HEK293 (cell line): ENCODE data around the gene ITSN1.

Experiments
- CTCF ChIA-PET: fragments of 350-600 bp; formaldehyde crosslinking; extraction: SDS; loops from one replicate; lab custom pipeline; 2021; ENCODE audit warnings: antibody characterized with exemption; lab: Yijun Ruan, JAX
- POLR2A ChIA-PET: fragments of 300-600 bp; formaldehyde crosslinking; extraction: SDS; loops from one replicate; lab custom pipeline; 2020; ENCODE audit warnings: antibody characterized with exemption, inconsistent platforms; lab: Yijun Ruan, JAX
- H3K27ac ChIP-seq: fragments of 200-500 bp; sonication (Bioruptor generic); 2 replicates; pipeline ENCODE4 v1.5.1; 2014; ENCODE audit warnings: low read depth, low read length, control low read depth, inconsistent platforms; ENCODE audit errors: extremely low read depth
- H3K36me3 ChIP-seq, 2 experiments: fragments of 200-500 bp in 1 of 2; sonication (Bioruptor generic) in 1 of 2; 1 replicate in 1 of 2; 2 replicates in 1 of 2; pipeline ENCODE4 v1.5.1; 2014 to 2017; ENCODE audit warnings: inconsistent platforms in 2 of 2, low read length in 2 of 2; ENCODE audit not compliant: control insufficient read depth in 2 of 2, insufficient read depth in 1 of 2
- H3K4me1 ChIP-seq: fragments of 200-500 bp; sonication (Bioruptor generic); 2 replicates; pipeline ENCODE4 v1.5.1; 2014; ENCODE audit warnings: mild to moderate bottlenecking, low read length, inconsistent platforms; ENCODE audit not compliant: control insufficient read depth, insufficient read depth
- H3K4me3 ChIP-seq: 2 replicates; pipeline ENCODE4 v1.5.1; 2011; ENCODE audit warnings: low read depth, mild to moderate bottlenecking, control low read depth, low read length, moderate library complexity
- H3K9me3 ChIP-seq: fragments of 200-500 bp; sonication (Bioruptor generic); 2 replicates; pipeline ENCODE4 v1.5.1; 2014; ENCODE audit warnings: low read depth, low read length, inconsistent platforms; ENCODE audit not compliant: control insufficient read depth, insufficient read depth
- EGR2 ChIP-seq: fragments of 450-650 bp; formaldehyde crosslinking; IDR thresholded peaks from 2 replicates; pipeline ENCODE4 v1.5.1; 2016; ENCODE audit warnings: low read depth, missing biosample characterization, missing genetic modification characterization
- KLF8 ChIP-seq: fragments of 450-650 bp; formaldehyde crosslinking; IDR thresholded peaks from 2 replicates; pipeline ENCODE4 v1.5.1; 2016; ENCODE audit warnings: missing biosample characterization, missing genetic modification characterization
- SP3 ChIP-seq: fragments of 450-650 bp; formaldehyde crosslinking; IDR thresholded peaks from 2 replicates; pipeline ENCODE4 v1.5.1; 2016; ENCODE audit warnings: missing biosample characterization, missing genetic modification characterization
- ZBTB20 ChIP-seq: fragments of 450-650 bp; formaldehyde crosslinking; IDR thresholded peaks from 2 replicates; pipeline ENCODE4 v1.5.1; 2016; ENCODE audit warnings: missing biosample characterization, missing genetic modification characterization
- ZNF140 ChIP-seq: fragments of 450-650 bp; formaldehyde crosslinking; IDR thresholded peaks from 2 replicates; pipeline ENCODE4 v1.5.1; 2016; ENCODE audit warnings: missing biosample characterization, missing genetic modification characterization
- ZNF404 ChIP-seq: fragments of 450-650 bp; formaldehyde crosslinking; IDR thresholded peaks from 2 replicates; pipeline ENCODE4 v1.5.1; 2017; ENCODE audit warnings: missing biosample characterization, missing genetic modification characterization
- TF ChIP-seq, protein P1 (sequence below): fragments of 450-650 bp; formaldehyde crosslinking; conservative IDR thresholded peaks from 2 replicates; pipeline ENCODE4 v1.5.1; 2016; ENCODE audit warnings: low read depth, missing biosample characterization, missing genetic modification characterization
- TF ChIP-seq, protein P2 (sequence below): fragments of 450-650 bp; formaldehyde crosslinking; IDR thresholded peaks from 2 replicates; pipeline ENCODE4 v1.5.1; 2016; ENCODE audit warnings: missing biosample characterization, missing genetic modification characterization
- TF ChIP-seq, protein P3 (sequence below): fragments of 450-650 bp; IDR thresholded peaks from 2 replicates; pipeline ENCODE4 v1.5.1; 2018; ENCODE audit warnings: missing biosample characterization, missing genetic modification characterization
- TF ChIP-seq, protein P4 (sequence below): fragments of 450-650 bp; formaldehyde crosslinking; IDR thresholded peaks from 2 replicates; pipeline ENCODE4 v1.5.1; 2016; ENCODE audit warnings: missing biosample characterization, missing genetic modification characterization
- TF ChIP-seq, protein P5 (sequence below): fragments of 450-650 bp; formaldehyde crosslinking; conservative IDR thresholded peaks from 2 replicates; pipeline ENCODE4 v1.5.1; 2016; ENCODE audit warnings: low read depth, missing biosample characterization, missing genetic modification characterization
- TF ChIP-seq, protein P6 (sequence below): fragments of 450-650 bp; formaldehyde crosslinking; IDR thresholded peaks from 2 replicates; pipeline ENCODE4 v1.5.1; 2016; ENCODE audit warnings: missing biosample characterization, missing genetic modification characterization

The ITSN1 gene

DNA sequence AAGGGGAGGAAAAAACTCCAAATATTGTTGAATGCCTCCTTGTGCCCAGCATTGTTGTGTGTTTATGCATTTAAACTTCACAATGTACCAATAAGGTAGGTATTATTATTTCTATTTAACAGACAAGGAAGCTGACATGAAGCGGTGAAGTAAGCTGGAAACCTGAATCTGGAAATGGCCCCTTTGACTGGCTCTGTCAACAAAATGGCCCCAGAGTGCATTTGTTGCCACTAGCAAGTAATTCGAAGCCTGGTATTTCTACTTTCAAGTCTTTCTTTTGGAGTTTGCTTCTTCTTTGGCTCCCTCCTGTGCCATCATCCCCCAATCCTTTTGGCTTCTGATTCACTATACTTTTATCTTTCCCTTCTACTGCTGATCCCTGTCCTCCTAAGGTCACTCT lies 23.9 kb upstream of the ITSN1 start:
- peaks cover 44 to 45% of the 10 kb centered on the region in 2 experiments for H3K36me3 ChIP-seq
- POLR2A ChIA-PET, result no interaction called here
- no peak overlapping the region for H3K4me3 ChIP-seq
- CTCF ChIA-PET, result interaction anchor here (0.9 to 1.1 kb wide), 2 partner anchors 12 to 13 kb away, joined by 3 to 4 read pairs; no protein-coding TSS in a partner anchor
- H3K27ac ChIP-seq, result no peak overlapping the region
- no peak for TF ChIP-seq KLF8
- TF ChIP-seq ZNF140 (tag by site-specific recombination), result no peak
- TF ChIP-seq EGR2 (tag by site-specific recombination), result no peak
- TF ChIP-seq, protein P1, sequence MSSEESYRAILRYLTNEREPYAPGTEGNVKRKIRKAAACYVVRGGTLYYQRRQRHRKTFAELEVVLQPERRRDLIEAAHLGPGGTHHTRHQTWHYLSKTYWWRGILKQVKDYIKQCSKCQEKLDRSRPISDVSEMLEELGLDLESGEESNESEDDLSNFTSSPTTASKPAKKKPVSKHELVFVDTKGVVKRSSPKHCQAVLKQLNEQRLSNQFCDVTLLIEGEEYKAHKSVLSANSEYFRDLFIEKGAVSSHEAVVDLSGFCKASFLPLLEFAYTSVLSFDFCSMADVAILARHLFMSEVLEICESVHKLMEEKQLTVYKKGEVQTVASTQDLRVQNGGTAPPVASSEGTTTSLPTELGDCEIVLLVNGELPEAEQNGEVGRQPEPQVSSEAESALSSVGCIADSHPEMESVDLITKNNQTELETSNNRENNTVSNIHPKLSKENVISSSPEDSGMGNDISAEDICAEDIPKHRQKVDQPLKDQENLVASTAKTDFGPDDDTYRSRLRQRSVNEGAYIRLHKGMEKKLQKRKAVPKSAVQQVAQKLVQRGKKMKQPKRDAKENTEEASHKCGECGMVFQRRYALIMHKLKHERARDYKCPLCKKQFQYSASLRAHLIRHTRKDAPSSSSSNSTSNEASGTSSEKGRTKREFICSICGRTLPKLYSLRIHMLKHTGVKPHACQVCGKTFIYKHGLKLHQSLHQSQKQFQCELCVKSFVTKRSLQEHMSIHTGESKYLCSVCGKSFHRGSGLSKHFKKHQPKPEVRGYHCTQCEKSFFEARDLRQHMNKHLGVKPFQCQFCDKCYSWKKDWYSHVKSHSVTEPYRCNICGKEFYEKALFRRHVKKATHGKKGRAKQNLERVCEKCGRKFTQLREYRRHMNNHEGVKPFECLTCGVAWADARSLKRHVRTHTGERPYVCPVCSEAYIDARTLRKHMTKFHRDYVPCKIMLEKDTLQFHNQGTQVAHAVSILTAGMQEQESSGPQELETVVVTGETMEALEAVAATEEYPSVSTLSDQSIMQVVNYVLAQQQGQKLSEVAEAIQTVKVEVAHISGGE (tag by site-specific recombination), result no peak
- TF ChIP-seq SP3 (tag by site-specific recombination), result no peak
- TF ChIP-seq, protein P2, sequence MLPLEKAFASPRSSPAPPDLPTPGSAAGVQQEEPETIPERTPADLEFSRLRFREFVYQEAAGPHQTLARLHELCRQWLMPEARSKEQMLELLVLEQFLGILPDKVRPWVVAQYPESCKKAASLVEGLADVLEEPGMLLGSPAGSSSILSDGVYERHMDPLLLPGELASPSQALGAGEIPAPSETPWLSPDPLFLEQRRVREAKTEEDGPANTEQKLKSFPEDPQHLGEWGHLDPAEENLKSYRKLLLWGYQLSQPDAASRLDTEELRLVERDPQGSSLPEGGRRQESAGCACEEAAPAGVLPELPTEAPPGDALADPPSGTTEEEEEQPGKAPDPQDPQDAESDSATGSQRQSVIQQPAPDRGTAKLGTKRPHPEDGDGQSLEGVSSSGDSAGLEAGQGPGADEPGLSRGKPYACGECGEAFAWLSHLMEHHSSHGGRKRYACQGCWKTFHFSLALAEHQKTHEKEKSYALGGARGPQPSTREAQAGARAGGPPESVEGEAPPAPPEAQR, result no peak
- TF ChIP-seq, protein P3, sequence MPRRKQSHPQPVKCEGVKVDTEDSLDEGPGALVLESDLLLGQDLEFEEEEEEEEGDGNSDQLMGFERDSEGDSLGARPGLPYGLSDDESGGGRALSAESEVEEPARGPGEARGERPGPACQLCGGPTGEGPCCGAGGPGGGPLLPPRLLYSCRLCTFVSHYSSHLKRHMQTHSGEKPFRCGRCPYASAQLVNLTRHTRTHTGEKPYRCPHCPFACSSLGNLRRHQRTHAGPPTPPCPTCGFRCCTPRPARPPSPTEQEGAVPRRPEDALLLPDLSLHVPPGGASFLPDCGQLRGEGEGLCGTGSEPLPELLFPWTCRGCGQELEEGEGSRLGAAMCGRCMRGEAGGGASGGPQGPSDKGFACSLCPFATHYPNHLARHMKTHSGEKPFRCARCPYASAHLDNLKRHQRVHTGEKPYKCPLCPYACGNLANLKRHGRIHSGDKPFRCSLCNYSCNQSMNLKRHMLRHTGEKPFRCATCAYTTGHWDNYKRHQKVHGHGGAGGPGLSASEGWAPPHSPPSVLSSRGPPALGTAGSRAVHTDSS (tag by site-specific recombination), result no peak
- no peak for TF ChIP-seq ZBTB20
- TF ChIP-seq, protein P4, sequence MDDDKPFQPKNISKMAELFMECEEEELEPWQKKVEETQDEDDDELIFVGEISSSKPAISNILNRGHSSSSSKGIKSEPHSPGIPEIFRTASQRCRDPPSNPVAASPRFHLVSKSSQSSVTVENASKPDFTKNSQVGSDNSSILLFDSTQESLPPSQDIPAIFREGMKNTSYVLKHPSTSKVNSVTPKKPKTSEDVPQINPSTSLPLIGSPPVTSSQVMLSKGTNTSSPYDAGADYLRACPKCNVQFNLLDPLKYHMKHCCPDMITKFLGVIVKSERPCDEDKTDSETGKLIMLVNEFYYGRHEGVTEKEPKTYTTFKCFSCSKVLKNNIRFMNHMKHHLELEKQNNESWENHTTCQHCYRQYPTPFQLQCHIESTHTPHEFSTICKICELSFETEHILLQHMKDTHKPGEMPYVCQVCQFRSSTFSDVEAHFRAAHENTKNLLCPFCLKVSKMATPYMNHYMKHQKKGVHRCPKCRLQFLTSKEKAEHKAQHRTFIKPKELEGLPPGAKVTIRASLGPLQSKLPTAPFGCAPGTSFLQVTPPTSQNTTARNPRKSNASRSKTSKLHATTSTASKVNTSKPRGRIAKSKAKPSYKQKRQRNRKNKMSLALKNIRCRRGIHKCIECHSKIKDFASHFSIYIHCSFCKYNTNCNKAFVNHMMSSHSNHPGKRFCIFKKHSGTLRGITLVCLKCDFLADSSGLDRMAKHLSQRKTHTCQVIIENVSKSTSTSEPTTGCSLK, result no peak
- TF ChIP-seq, protein P5, sequence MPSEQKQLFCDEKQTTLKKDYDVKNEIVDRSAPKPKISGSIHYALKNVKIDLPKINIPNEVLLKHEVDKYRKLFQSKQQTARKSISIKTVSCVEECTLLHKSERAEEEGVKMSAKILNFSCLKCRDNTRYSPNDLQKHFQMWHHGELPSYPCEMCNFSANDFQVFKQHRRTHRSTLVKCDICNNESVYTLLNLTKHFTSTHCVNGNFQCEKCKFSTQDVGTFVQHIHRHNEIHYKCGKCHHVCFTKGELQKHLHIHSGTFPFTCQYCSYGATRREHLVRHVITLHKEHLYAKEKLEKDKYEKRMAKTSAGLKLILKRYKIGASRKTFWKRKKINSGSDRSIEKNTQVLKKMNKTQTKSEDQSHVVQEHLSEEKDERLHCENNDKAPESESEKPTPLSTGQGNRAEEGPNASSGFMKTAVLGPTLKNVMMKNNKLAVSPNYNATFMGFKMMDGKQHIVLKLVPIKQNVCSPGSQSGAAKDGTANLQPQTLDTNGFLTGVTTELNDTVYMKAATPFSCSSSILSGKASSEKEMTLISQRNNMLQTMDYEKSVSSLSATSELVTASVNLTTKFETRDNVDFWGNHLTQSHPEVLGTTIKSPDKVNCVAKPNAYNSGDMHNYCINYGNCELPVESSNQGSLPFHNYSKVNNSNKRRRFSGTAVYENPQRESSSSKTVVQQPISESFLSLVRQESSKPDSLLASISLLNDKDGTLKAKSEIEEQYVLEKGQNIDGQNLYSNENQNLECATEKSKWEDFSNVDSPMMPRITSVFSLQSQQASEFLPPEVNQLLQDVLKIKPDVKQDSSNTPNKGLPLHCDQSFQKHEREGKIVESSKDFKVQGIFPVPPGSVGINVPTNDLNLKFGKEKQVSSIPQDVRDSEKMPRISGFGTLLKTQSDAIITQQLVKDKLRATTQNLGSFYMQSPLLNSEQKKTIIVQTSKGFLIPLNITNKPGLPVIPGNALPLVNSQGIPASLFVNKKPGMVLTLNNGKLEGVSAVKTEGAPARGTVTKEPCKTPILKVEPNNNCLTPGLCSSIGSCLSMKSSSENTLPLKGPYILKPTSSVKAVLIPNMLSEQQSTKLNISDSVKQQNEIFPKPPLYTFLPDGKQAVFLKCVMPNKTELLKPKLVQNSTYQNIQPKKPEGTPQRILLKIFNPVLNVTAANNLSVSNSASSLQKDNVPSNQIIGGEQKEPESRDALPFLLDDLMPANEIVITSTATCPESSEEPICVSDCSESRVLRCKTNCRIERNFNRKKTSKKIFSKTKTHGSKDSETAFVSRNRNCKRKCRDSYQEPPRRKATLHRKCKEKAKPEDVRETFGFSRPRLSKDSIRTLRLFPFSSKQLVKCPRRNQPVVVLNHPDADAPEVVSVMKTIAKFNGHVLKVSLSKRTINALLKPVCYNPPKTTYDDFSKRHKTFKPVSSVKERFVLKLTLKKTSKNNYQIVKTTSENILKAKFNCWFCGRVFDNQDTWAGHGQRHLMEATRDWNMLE, result no peak
- TF ChIP-seq, protein P6, sequence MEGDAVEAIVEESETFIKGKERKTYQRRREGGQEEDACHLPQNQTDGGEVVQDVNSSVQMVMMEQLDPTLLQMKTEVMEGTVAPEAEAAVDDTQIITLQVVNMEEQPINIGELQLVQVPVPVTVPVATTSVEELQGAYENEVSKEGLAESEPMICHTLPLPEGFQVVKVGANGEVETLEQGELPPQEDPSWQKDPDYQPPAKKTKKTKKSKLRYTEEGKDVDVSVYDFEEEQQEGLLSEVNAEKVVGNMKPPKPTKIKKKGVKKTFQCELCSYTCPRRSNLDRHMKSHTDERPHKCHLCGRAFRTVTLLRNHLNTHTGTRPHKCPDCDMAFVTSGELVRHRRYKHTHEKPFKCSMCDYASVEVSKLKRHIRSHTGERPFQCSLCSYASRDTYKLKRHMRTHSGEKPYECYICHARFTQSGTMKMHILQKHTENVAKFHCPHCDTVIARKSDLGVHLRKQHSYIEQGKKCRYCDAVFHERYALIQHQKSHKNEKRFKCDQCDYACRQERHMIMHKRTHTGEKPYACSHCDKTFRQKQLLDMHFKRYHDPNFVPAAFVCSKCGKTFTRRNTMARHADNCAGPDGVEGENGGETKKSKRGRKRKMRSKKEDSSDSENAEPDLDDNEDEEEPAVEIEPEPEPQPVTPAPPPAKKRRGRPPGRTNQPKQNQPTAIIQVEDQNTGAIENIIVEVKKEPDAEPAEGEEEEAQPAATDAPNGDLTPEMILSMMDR (tag by site-specific recombination), result no peak
- TF ChIP-seq ZNF404 (tag by site-specific recombination), result no peak
- H3K9me3 ChIP-seq, result no peaks in the 10 kb centered on the region
- no peaks in the 10 kb centered on the region for H3K4me1 ChIP-seq
